ENCODE data around the gene TRIM17.

TRIM17 gene

GRCh38 chr1:228376651-228377631 is 39.7 kb downstream of the TRIM17 start:
- ChIA-PET CTCF (no interaction called here), POLR2A (no interaction called here)
- no peak for TF ChIP-seq CTCF (IDR thresholded peaks at IDR 0.05; ENCODE audit: insufficient read depth, low read length, missing control alignments)
- no peak overlapping the region for H3K4me3 ChIP-seq (ENCODE audit: low read depth, low read length)
- no peak for DNase-seq (ENCODE audit: low read depth, low spot score)

GRCh38 chr1:228376262-228376628 is 40.4 kb downstream of the TRIM17 start:
- ChIA-PET POLR2A (no interaction called here), CTCF (no interaction called here)
- no peak for TF ChIP-seq CTCF (IDR thresholded peaks at IDR 0.05; ENCODE audit: insufficient read depth, low read length, missing control alignments)
- DNase-seq (ENCODE audit: low read depth, low spot score) = no peak
- no peak overlapping the region for H3K4me3 ChIP-seq (ENCODE audit: low read depth, low read length)

- CTCF ChIA-PET = no interaction called here
- POLR2A ChIA-PET = no interaction called here
- TF ChIP-seq CTCF (IDR thresholded peaks at IDR 0.05; ENCODE audit: insufficient read depth, low read length, missing control alignments) = no peak
- no peak for DNase-seq (ENCODE audit: low read depth, low spot score)
- no peak overlapping the region for H3K4me3 ChIP-seq (ENCODE audit: low read depth, low read length)
Observed at GRCh38 chr1:228375578-228376261, 40.9 kb downstream of the TRIM17 start.

GRCh38 chr1:228374711-228375577 is 41.7 kb downstream of the TRIM17 start:
- no peak for TF ChIP-seq CTCF (IDR thresholded peaks at IDR 0.05; ENCODE audit: insufficient read depth, low read length, missing control alignments)
- DNase-seq (ENCODE audit: low read depth, low spot score) = no peak
- no peak overlapping the region for H3K4me3 ChIP-seq (ENCODE audit: low read depth, low read length)
- ChIA-PET POLR2A (no interaction called here), CTCF (interaction anchor here (1.0 kb wide), 1 partner anchor 16 kb away, joined by 3 read pairs; no protein-coding TSS in a partner anchor)

- no peak for DNase-seq (ENCODE audit: low read depth, low spot score)
- ChIA-PET POLR2A (no interaction called here), CTCF (interaction anchor here (1.0 kb wide), 1 partner anchor 17 kb away, joined by 3 read pairs; no protein-coding TSS in a partner anchor)
- H3K4me3 ChIP-seq (ENCODE audit: low read depth, low read length) = no peak overlapping the region
- no peak for TF ChIP-seq CTCF (IDR thresholded peaks at IDR 0.05; ENCODE audit: insufficient read depth, low read length, missing control alignments)
Observed at GRCh38 chr1:228373681-228374571, 42.7 kb downstream of the TRIM17 start.

All from AG04449 (cell line).